Measurements from ENCODE around the gene CD96. TPM values are rescaled to one million over a fixed set of nuclear protein-coding genes. Genes with fewer than 3 reads are reported as not detected.
"Not testable (repeated sequence)": the region's sequence is repeated elsewhere in the genome, so short reads cannot be mapped to it uniquely, and the experiment has no call there.

Gene CD96
- total RNA-seq, 1 experiment from 2014 or later: not detected

DNA sequence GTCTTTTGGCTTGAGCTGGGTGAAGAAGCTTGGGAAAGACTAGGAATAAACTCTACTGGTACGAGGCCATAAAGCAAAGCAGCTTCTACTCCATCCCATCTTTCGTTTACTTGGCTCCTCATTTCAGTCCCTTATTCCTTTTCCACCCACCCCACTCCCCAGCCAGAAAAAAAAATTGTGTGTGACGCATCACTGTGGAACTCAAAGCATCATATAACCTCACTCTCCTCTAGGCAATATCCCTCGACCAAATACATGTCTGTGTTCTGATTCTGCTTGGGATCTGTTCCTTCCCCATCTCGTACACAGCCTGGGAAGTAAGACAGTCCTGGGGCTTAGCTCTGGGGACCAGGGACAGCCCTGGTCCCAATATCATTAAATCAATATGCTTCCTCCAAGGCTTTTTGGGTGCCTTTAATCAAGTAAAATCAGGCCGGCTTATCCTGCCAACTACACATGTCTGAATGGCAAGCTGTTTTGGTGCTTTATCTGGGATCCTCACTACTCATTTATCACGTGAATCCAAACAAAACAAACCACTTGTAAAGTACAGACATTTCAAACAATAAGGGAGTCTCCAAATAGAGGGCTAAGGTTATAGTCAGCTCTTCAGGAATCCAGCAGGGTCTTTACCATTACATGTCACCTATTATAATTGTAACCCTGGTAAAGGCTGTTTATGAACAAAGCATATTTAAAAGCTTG is 128.1 kb downstream of the CD96 start:
- no peaks in the 10 kb centered on the region for H4K20me1 ChIP-seq (ENCODE audit: control insufficient read depth, insufficient read depth, insufficient read length)
- no peak overlapping the region for H3K56ac ChIP-seq (ENCODE audit: insufficient read length, low read depth, low read length)
- H3K23ac ChIP-seq (ENCODE audit: insufficient read length, low read depth, low read length): no peak overlapping the region
- no peaks in the 10 kb centered on the region for H3K9me3 ChIP-seq (ENCODE audit: control insufficient read depth, low read depth, low read length)
- Mint-ChIP-seq H3K4me1 (peaks cover 11 to 20% of the 10 kb centered on the region in 2 experiments), H3K27ac (no peak overlapping the region), H3K27me3 (ENCODE audit: low read depth) (peaks cover 19% of the 10 kb centered on the region), H3K9me3 (no peaks in the 10 kb centered on the region), H3K4me3 (no peak overlapping the region), H3K36me3 (ENCODE audit: insufficient read depth in 1 of 3, low read depth in 3 of 3) (no peaks in the 10 kb centered on the region)
- H3K9ac ChIP-seq (ENCODE audit: extremely low read depth, insufficient read length, low read length): no peak overlapping the region
- H3K4ac ChIP-seq (ENCODE audit: low read depth, low read length): no peak overlapping the region
- no peak overlapping the region for H4K8ac ChIP-seq (replicated peaks; ENCODE audit: insufficient read length, low read depth, low read length)
- no peak overlapping the region for H3K18ac ChIP-seq (ENCODE audit: insufficient read length, low read depth, low read length)
- no peak overlapping the region for H3T11ph ChIP-seq (ENCODE audit: low read length)
- no CpG with 5 or more reads among the region's 7 CpGs for WGBS (ENCODE audit: extremely low coverage, insufficient read length, low lambda C conversion rate)
- H3K27me3 ChIP-seq (ENCODE audit: insufficient read depth, low read length): no peaks in the 10 kb centered on the region
- no peak for DNase-seq
- H3K79me2 ChIP-seq (ENCODE audit: insufficient read depth, low read length): no peaks in the 10 kb centered on the region
- H2BK5ac ChIP-seq (ENCODE audit: insufficient read length, low read length): no peak overlapping the region
- H2BK12ac ChIP-seq (ENCODE audit: insufficient read length, low read depth, low read length): no peak overlapping the region
- TF ChIP-seq, protein P1, sequence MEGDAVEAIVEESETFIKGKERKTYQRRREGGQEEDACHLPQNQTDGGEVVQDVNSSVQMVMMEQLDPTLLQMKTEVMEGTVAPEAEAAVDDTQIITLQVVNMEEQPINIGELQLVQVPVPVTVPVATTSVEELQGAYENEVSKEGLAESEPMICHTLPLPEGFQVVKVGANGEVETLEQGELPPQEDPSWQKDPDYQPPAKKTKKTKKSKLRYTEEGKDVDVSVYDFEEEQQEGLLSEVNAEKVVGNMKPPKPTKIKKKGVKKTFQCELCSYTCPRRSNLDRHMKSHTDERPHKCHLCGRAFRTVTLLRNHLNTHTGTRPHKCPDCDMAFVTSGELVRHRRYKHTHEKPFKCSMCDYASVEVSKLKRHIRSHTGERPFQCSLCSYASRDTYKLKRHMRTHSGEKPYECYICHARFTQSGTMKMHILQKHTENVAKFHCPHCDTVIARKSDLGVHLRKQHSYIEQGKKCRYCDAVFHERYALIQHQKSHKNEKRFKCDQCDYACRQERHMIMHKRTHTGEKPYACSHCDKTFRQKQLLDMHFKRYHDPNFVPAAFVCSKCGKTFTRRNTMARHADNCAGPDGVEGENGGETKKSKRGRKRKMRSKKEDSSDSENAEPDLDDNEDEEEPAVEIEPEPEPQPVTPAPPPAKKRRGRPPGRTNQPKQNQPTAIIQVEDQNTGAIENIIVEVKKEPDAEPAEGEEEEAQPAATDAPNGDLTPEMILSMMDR (conservative IDR thresholded peaks at IDR 0.05): no peak
- no peak overlapping the region for H3K27ac ChIP-seq (ENCODE audit: insufficient read length, low read depth, low read length)
- no peak overlapping the region for H4K91ac ChIP-seq (ENCODE audit: insufficient read length, low read depth, low read length)
- H2BK15ac ChIP-seq (ENCODE audit: low read depth, low read length): no peak overlapping the region
- no peaks in the 10 kb centered on the region for H3K79me1 ChIP-seq (ENCODE audit: insufficient read depth, low read depth, low read length, poor library complexity, severe bottlenecking)
- H3K4me2 ChIP-seq (ENCODE audit: insufficient read depth, insufficient read length, low read length): no peak overlapping the region
- no peak overlapping the region for H2BK120ac ChIP-seq (ENCODE audit: low read depth, low read length, poor library complexity, severe bottlenecking)
- no peak overlapping the region for H2AFZ ChIP-seq (ENCODE audit: low read length)
- peaks cover 8% of the 10 kb centered on the region for H3K23me2 ChIP-seq (ENCODE audit: insufficient read length, low read depth, low read length, poor library complexity, severe bottlenecking)
- H2BK20ac ChIP-seq (ENCODE audit: low read depth, low read length, poor library complexity, severe bottlenecking): no peak overlapping the region
- no peak overlapping the region for H3K14ac ChIP-seq (ENCODE audit: insufficient read depth, low read length)
- no peak overlapping the region for H4K5ac ChIP-seq (ENCODE audit: insufficient read length, low read depth, low read length)
- no peaks in the 10 kb centered on the region for H3K4me1 ChIP-seq (ENCODE audit: insufficient read depth, low read length)
- H2AK5ac ChIP-seq (ENCODE audit: insufficient read length, low read length): no peak overlapping the region

DNA sequence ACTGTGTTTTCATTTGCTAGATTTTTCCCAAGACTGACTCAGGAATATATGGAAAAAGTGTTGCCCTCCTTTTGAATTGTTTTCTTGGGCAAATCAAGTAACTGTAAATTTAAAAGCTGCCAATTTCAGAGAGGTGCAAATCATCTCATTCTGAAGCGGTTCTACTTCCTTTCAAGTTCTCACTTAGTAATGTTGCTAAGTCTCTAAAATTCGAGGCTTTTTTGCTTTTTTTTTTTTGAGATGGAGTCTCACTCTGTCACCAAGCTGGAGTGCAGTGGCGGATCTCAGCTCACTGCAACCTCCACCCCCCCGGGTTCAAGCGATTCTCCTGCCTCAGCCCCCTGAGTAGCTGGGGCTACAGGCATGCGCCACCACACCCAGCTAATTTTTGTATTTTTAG is 130.5 kb downstream of the CD96 start:
- not testable (repeated sequence) for H3K79me2 ChIP-seq (ENCODE audit: insufficient read depth, low read length); H3K4ac ChIP-seq (ENCODE audit: low read depth, low read length); H3K27ac ChIP-seq (ENCODE audit: insufficient read length, low read depth, low read length); H3K9me3 Mint-ChIP-seq; H4K8ac ChIP-seq (replicated peaks; ENCODE audit: insufficient read length, low read depth, low read length); H3K27ac Mint-ChIP-seq; H2BK120ac ChIP-seq (ENCODE audit: low read depth, low read length, poor library complexity, severe bottlenecking); H3K4me2 ChIP-seq (ENCODE audit: insufficient read depth, insufficient read length, low read length); H3T11ph ChIP-seq (ENCODE audit: low read length); H3K23ac ChIP-seq (ENCODE audit: insufficient read length, low read depth, low read length); H3K27me3 ChIP-seq (ENCODE audit: insufficient read depth, low read length); H3K18ac ChIP-seq (ENCODE audit: insufficient read length, low read depth, low read length); H4K91ac ChIP-seq (ENCODE audit: insufficient read length, low read depth, low read length); H2BK5ac ChIP-seq (ENCODE audit: insufficient read length, low read length); H3K36me3 Mint-ChIP-seq (ENCODE audit: insufficient read depth in 1 of 3, low read depth in 3 of 3); H2AFZ ChIP-seq (ENCODE audit: low read length); H4K5ac ChIP-seq (ENCODE audit: insufficient read length, low read depth, low read length); H3K9ac ChIP-seq (ENCODE audit: extremely low read depth, insufficient read length, low read length); H2BK12ac ChIP-seq (ENCODE audit: insufficient read length, low read depth, low read length); H3K14ac ChIP-seq (ENCODE audit: insufficient read depth, low read length); H3K4me1 ChIP-seq (ENCODE audit: insufficient read depth, low read length); H2AK5ac ChIP-seq (ENCODE audit: insufficient read length, low read length); H3K79me1 ChIP-seq (ENCODE audit: insufficient read depth, low read depth, low read length, poor library complexity, severe bottlenecking); H3K4me3 Mint-ChIP-seq; H2BK20ac ChIP-seq (ENCODE audit: low read depth, low read length, poor library complexity, severe bottlenecking); DNase-seq; H3K9me3 ChIP-seq (ENCODE audit: control insufficient read depth, low read depth, low read length); H2BK15ac ChIP-seq (ENCODE audit: low read depth, low read length); H4K20me1 ChIP-seq (ENCODE audit: control insufficient read depth, insufficient read depth, insufficient read length); H3K56ac ChIP-seq (ENCODE audit: insufficient read length, low read depth, low read length)
- Mint-ChIP-seq H3K4me1 (peaks cover 33 to 38% of the 10 kb centered on the region in 2 experiments), H3K27me3 (ENCODE audit: low read depth) (peaks cover 19% of the 10 kb centered on the region)
- WGBS (ENCODE audit: extremely low coverage, insufficient read length, low lambda C conversion rate): no CpG with 5 or more reads among the region's 6 CpGs
- peaks cover 11% of the 10 kb centered on the region for H3K23me2 ChIP-seq (ENCODE audit: insufficient read length, low read depth, low read length, poor library complexity, severe bottlenecking)
